Endothelial cell of umbilical vein (primary cell): ENCODE measurements around the gene RAI2.

Experiments
- CTCF ChIP-seq, 2 donors: IDR thresholded peaks; 1 replicate in 1 of 2; 2 replicates in 1 of 2; pipeline ENCODE4 v1.5.1; 2011; ENCODE audit warnings: low read length in 2 of 2, mild to moderate bottlenecking in 2 of 2, moderate library complexity in 2 of 2, control low read depth in 1 of 2, inconsistent platforms in 1 of 2, low read depth in 1 of 2; ENCODE audit not compliant: insufficient read depth in 1 of 2; ENCODE audit errors: extremely low read depth in 1 of 2
- EZH2 ChIP-seq: IDR thresholded peaks from 2 replicates; pipeline ENCODE4 v1.6.1; 2012; ENCODE audit warnings: borderline replicate concordance, low read depth, mild to moderate bottlenecking, moderate library complexity, low read length, inconsistent platforms; ENCODE audit not compliant: severe bottlenecking
- FOS ChIP-seq: IDR thresholded peaks from 2 replicates; pipeline ENCODE4 v1.6.1; 2011; ENCODE audit warnings: mild to moderate bottlenecking, low read length, moderate library complexity, borderline replicate concordance; ENCODE audit not compliant: insufficient read depth
- GATA2 ChIP-seq: IDR thresholded peaks from 2 replicates; pipeline ENCODE4 v1.7.0; 2011; ENCODE audit warnings: low read depth, mild to moderate bottlenecking, moderate library complexity, mixed read lengths, low read length; ENCODE audit not compliant: insufficient read length, insufficient read depth
- JUN ChIP-seq: IDR thresholded peaks from 2 replicates; pipeline ENCODE4 v1.6.1; 2011; ENCODE audit warnings: borderline replicate concordance, low read depth; ENCODE audit not compliant: insufficient read length, insufficient read depth
- MAX ChIP-seq: IDR thresholded peaks from 2 replicates; pipeline ENCODE4 v1.6.1; 2011; ENCODE audit not compliant: insufficient read depth, insufficient read length
- MYC ChIP-seq: IDR thresholded peaks from one replicate; pipeline ENCODE4 v1.6.1; 2011; ENCODE audit warnings: mild to moderate bottlenecking, low read depth, low read length
- POLR2A ChIP-seq: IDR thresholded peaks from 2 replicates; pipeline ENCODE4 v1.6.1; 2012; ENCODE audit warnings: low read depth, mild to moderate bottlenecking, control low read depth, low read length
- POLR2AphosphoS5 ChIP-seq: IDR thresholded peaks from 2 replicates; pipeline ENCODE4 v1.6.1; 2012; ENCODE audit warnings: low read depth, mild to moderate bottlenecking, control low read depth, low read length, moderate library complexity; ENCODE audit not compliant: insufficient read depth

- no peak for TF ChIP-seq POLR2AphosphoS5
- TF ChIP-seq CTCF (IDR thresholded peaks at IDR 0.05; ENCODE audit: extremely low read depth in 1 of 2, insufficient read depth in 1 of 2, low read depth in 1 of 2, low read length in 2 of 2): no peak
- TF ChIP-seq POLR2A: no peak
- TF ChIP-seq MAX: no peak
- TF ChIP-seq MYC: no peak
- no peak for TF ChIP-seq EZH2
- no peak for TF ChIP-seq FOS
- TF ChIP-seq JUN: no peak
- no peak for TF ChIP-seq GATA2
These were observed 30.9 kb downstream of the RAI2 start for GRCh38 chrX:17830211-17830610.
